HepG2 (cell line): ENCODE data around the gene SURF2. TPM values are rescaled to one million over a fixed set of nuclear protein-coding genes. Genes with fewer than 3 reads are reported as not detected.

Experiments
- GABPA ChIP-seq, 2 experiments: IDR thresholded peaks; 2 replicates each; pipeline ENCODE4 v1.6.1; 2011 to 2016; ENCODE audit warnings: low read depth in 2 of 2, low read length in 1 of 2, missing biosample characterization in 1 of 2, missing genetic modification characterization in 1 of 2
- HDAC2 ChIP-seq: sonication (generic); formaldehyde crosslinking; IDR thresholded peaks from 2 replicates; pipeline ENCODE4 v1.4.0; 2020; ENCODE audit warnings: missing genetic modification reagents
- KLF16 ChIP-seq, 2 experiments: sonication (generic) in 1 of 2; formaldehyde crosslinking in 1 of 2; IDR thresholded peaks; 2 replicates each; pipeline versions ENCODE4 v1.6.1 to v1.8.0; 2016 to 2023; ENCODE audit warnings: missing genetic modification reagents in 2 of 2, missing compliant biosample characterization in 1 of 2
- MIER3 ChIP-seq: IDR thresholded peaks from 2 replicates; pipeline ENCODE4 v1.6.1; 2016; ENCODE audit warnings: missing compliant biosample characterization, borderline replicate concordance
- MYC ChIP-seq: sonication (generic); formaldehyde crosslinking; IDR thresholded peaks from 2 replicates; pipeline ENCODE4 v1.9.0; 2021; ENCODE audit warnings: missing genetic modification reagents, borderline replicate concordance
- SNAPC4 ChIP-seq: sonication (generic); formaldehyde crosslinking; IDR thresholded peaks from 2 replicates; pipeline ENCODE4 v1.4.0; 2020; ENCODE audit warnings: mild to moderate bottlenecking, missing genetic modification reagents
- TBX2 ChIP-seq: sonication (generic); formaldehyde crosslinking; IDR thresholded peaks from 2 replicates; pipeline ENCODE4 v1.5.0; 2020; ENCODE audit warnings: missing genetic modification reagents, mild to moderate bottlenecking, borderline replicate concordance
- ZKSCAN5 ChIP-seq: sonication (generic); formaldehyde crosslinking; IDR thresholded peaks from 2 replicates; pipeline ENCODE4 v1.5.1; 2020; ENCODE audit warnings: mild to moderate bottlenecking, missing genetic modification reagents
- ZNF3 ChIP-seq: IDR thresholded peaks from 2 replicates; pipeline ENCODE4 v1.7.0; 2017; ENCODE audit warnings: inconsistent platforms
- ZNF335 ChIP-seq: sonication (generic); formaldehyde crosslinking; IDR thresholded peaks from 2 replicates; pipeline ENCODE4 v1.4.0; 2020; ENCODE audit warnings: missing genetic modification reagents
- ZNF33B ChIP-seq: sonication (generic); formaldehyde crosslinking; IDR thresholded peaks from 2 replicates; pipeline ENCODE4 v1.5.1; 2020; ENCODE audit warnings: mild to moderate bottlenecking, missing genetic modification reagents
- ZNF510 ChIP-seq: sonication (generic); formaldehyde crosslinking; IDR thresholded peaks from 2 replicates; pipeline ENCODE4 v1.4.0; 2020; ENCODE audit warnings: low read depth, mild to moderate bottlenecking, missing genetic modification reagents
- ZNF660 ChIP-seq: sonication (generic); formaldehyde crosslinking; IDR thresholded peaks from 2 replicates; pipeline ENCODE4 v1.5.1; 2020; ENCODE audit warnings: mild to moderate bottlenecking, low read depth, missing genetic modification reagents, borderline replicate concordance
- polyA plus RNA-seq, 8 experiments: library from polyadenylated mRNA; depleted of rRNA in 3 of 8; stranded (reverse) in 7 of 8; unstranded in 1 of 8; fragments of >200 nt; fragmentation: Illumina TruSeq in 4 of 8; extraction: Trizol in 4 of 8; gene quantifications; 2 replicates each; pipeline versions ENCODE4 v1.2.1 to v1.2.3, GENCODE V29; 2011 to 2016; ENCODE audit warnings: low read depth in 4 of 8, missing spikeins in 1 of 8, mixed read lengths in 1 of 8; ENCODE audit not compliant: insufficient read depth in 1 of 8
- total RNA-seq, 5 experiments: library from RNA; depleted of rRNA; stranded (reverse); fragments of >200 nt; fragmentation: Illumina TruSeq; extraction: Trizol; gene quantifications; 2 replicates each; pipeline ENCODE4 v1.2.3, GENCODE V29; 2016; ENCODE audit warnings: low read depth in 1 of 5
- TF ChIP-seq, protein P1 (sequence below): sonication (generic); formaldehyde crosslinking; IDR thresholded peaks from 2 replicates; pipeline ENCODE4 v1.4.0; 2020; ENCODE audit warnings: missing genetic modification reagents
- TF ChIP-seq, protein P2 (sequence below): sonication (generic); formaldehyde crosslinking; IDR thresholded peaks from 2 replicates; pipeline ENCODE4 v1.8.0; 2022; ENCODE audit warnings: mild to moderate bottlenecking, missing genetic modification reagents, moderate library complexity
- TF ChIP-seq, protein P3 (sequence below): sonication (generic); formaldehyde crosslinking; IDR thresholded peaks from 2 replicates; pipeline ENCODE4 v1.4.0; 2020; ENCODE audit warnings: missing genetic modification reagents, borderline replicate concordance

The SURF2 gene
- total and polyA plus RNA-seq, 2 of the 13 experiments (the other 11 are each of a cell fraction or from before 2014, with no cell fraction given), result 6.3 to 13.6 TPM

DNA sequence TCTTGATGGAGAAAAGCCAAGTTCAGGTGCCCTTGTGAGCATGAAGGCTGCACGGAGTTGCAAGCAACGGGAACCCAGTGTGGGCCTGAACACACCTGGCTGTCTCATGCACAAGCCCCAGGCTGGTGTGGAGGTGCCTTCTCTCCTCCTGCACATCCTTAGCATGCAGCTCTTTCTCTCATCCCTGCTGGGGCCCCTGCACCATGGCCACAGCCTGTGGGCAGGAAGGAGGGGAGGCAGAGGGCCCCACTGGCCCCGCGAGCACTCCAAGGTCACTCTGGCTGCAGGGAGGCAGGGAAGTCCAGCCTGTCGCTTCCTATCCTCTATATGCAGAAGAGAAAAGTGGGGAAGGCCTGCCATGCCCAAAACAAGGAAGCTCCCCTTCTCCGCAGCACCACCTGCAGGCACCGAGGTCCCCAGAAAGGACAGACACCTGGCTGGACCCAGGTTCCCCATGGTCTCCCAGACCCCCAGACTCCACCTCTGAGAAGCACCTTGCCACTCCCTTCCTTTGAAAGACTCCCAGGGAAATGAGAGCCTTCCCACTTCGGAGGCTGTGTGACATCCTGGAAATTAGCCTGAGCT is 38.4 kb downstream of the SURF2 start (continued):
- 0 out of 2 replicates have a peak, but pooled peaks have one; percentile 47 for TF ChIP-seq MYC (CRISPR knock-in tag)
- no peak for TF ChIP-seq KLF16 (CRISPR knock-in tag; IDR thresholded peaks at IDR 0.05)
- TF ChIP-seq ZNF33B (CRISPR knock-in tag), result no peak
- TF ChIP-seq ZNF660, result no peak
- TF ChIP-seq ZNF335 (CRISPR knock-in tag), result no peak
- TF ChIP-seq MIER3 (CRISPR knock-in tag), result no peak
- no peak for TF ChIP-seq ZNF3
- TF ChIP-seq GABPA (IDR thresholded peaks at IDR 0.05; ENCODE audit: low read depth, low read length), result no peak
- 0 out of 2 replicates have a peak, but pooled peaks have one; percentile 41 for TF ChIP-seq GABPA (CRISPR knock-in tag; IDR thresholded peaks at IDR 0.05; ENCODE audit: low read depth)
- TF ChIP-seq ZNF510 (CRISPR knock-in tag), result no peak
- TF ChIP-seq, protein P1, sequence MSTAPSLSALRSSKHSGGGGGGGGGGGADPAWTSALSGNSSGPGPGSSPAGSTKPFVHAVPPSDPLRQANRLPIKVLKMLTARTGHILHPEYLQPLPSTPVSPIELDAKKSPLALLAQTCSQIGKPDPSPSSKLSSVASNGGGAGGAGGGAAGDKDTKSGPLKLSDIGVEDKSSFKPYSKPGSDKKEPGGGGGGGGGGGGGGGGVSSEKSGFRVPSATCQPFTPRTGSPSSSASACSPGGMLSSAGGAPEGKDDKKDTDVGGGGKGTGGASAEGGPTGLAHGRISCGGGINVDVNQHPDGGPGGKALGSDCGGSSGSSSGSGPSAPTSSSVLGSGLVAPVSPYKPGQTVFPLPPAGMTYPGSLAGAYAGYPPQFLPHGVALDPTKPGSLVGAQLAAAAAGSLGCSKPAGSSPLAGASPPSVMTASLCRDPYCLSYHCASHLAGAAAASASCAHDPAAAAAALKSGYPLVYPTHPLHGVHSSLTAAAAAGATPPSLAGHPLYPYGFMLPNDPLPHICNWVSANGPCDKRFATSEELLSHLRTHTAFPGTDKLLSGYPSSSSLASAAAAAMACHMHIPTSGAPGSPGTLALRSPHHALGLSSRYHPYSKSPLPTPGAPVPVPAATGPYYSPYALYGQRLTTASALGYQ (CRISPR knock-in tag), result no peak
- TF ChIP-seq HDAC2 (CRISPR knock-in tag), result 0 out of 2 replicates have a peak, but pooled peaks have one; percentile 21
- TF ChIP-seq, protein P2, sequence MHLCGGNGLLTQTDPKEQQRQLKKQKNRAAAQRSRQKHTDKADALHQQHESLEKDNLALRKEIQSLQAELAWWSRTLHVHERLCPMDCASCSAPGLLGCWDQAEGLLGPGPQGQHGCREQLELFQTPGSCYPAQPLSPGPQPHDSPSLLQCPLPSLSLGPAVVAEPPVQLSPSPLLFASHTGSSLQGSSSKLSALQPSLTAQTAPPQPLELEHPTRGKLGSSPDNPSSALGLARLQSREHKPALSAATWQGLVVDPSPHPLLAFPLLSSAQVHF (CRISPR knock-in tag), result no peak
- no peak for TF ChIP-seq TBX2
- TF ChIP-seq, protein P3, sequence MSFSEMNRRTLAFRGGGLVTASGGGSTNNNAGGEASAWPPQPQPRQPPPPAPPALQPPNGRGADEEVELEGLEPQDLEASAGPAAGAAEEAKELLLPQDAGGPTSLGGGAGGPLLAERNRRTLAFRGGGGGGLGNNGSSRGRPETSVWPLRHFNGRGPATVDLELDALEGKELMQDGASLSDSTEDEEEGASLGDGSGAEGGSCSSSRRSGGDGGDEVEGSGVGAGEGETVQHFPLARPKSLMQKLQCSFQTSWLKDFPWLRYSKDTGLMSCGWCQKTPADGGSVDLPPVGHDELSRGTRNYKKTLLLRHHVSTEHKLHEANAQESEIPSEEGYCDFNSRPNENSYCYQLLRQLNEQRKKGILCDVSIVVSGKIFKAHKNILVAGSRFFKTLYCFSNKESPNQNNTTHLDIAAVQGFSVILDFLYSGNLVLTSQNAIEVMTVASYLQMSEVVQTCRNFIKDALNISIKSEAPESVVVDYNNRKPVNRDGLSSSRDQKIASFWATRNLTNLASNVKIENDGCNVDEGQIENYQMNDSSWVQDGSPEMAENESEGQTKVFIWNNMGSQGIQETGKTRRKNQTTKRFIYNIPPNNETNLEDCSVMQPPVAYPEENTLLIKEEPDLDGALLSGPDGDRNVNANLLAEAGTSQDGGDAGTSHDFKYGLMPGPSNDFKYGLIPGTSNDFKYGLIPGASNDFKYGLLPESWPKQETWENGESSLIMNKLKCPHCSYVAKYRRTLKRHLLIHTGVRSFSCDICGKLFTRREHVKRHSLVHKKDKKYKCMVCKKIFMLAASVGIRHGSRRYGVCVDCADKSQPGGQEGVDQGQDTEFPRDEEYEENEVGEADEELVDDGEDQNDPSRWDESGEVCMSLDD (CRISPR knock-in tag), result no peak
- no peak for TF ChIP-seq ZKSCAN5 (CRISPR knock-in tag)
- TF ChIP-seq SNAPC4 (CRISPR knock-in tag), result no peak
